Fibroblast of the aortic adventitia (primary cell): ENCODE measurements around the gene SARS1. TPM values are rescaled to one million over a fixed set of nuclear protein-coding genes. Genes with fewer than 3 reads are reported as not detected.

ENCODE experiments used
- DNase-seq: peaks from one replicate; pipeline ENCODE4 v3.0.0-alpha.2; 2010; ENCODE audit warnings: low read depth
- H3K4me3 ChIP-seq: 2 replicates; pipeline ENCODE4 v1.5.1; 2011; ENCODE audit warnings: low read depth, mild to moderate bottlenecking, control low read depth, low read length, moderate library complexity
- total RNA-seq: library from RNA; depleted of rRNA; stranded (reverse); fragments of >200 nt; gene quantifications from 2 replicates; pipeline ENCODE4 v1.2.3, GENCODE V29; 2012; ENCODE audit warnings: low replicate concordance
- TF ChIP-seq, protein P1 (sequence below): IDR thresholded peaks from 2 replicates; pipeline ENCODE4 v1.5.1; 2011; ENCODE audit warnings: mild to moderate bottlenecking, low read length, control low read depth, inconsistent platforms; ENCODE audit not compliant: insufficient read depth

The SARS1 gene
- total RNA-seq, 1 donor = 321 TPM

DNA sequence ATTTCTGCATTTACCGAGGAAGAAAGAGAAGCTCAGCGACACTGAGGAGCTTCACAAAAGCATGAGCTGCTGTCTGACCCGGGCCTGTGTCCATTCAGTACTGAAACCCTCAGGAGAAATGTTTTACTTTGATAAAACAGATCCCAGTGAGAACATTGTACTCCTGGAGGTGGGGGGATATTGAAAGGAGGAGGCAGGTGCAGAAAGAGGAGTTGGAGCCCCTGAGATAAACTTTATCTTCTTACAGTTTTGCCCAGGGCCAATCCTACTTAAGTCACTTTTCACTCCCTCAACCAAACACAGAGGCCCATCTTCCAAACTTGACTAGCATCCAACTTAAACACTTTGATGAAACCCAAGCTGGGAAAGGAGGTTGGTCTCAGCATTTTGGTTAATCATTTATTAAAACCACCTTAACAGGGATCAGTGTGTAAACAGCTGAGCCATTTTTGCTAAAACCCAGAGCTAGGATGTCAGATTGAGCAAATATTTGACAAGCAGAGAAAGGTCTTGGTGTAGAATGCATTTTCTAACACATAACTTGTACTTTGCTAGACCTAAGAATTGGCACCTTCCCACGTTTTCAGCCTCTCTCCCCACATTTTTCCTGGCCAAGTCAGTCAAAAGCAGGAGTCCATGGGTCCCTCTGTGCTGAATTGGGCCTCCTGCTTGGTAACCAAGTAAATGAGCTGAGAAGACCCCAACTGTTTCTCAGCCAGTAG is 32.5 kb upstream of the SARS1 start:
- peak; percentile 54 for DNase-seq
- TF ChIP-seq, protein P1, sequence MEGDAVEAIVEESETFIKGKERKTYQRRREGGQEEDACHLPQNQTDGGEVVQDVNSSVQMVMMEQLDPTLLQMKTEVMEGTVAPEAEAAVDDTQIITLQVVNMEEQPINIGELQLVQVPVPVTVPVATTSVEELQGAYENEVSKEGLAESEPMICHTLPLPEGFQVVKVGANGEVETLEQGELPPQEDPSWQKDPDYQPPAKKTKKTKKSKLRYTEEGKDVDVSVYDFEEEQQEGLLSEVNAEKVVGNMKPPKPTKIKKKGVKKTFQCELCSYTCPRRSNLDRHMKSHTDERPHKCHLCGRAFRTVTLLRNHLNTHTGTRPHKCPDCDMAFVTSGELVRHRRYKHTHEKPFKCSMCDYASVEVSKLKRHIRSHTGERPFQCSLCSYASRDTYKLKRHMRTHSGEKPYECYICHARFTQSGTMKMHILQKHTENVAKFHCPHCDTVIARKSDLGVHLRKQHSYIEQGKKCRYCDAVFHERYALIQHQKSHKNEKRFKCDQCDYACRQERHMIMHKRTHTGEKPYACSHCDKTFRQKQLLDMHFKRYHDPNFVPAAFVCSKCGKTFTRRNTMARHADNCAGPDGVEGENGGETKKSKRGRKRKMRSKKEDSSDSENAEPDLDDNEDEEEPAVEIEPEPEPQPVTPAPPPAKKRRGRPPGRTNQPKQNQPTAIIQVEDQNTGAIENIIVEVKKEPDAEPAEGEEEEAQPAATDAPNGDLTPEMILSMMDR = no peak
- H3K4me3 ChIP-seq = no peak overlapping the region

DNA sequence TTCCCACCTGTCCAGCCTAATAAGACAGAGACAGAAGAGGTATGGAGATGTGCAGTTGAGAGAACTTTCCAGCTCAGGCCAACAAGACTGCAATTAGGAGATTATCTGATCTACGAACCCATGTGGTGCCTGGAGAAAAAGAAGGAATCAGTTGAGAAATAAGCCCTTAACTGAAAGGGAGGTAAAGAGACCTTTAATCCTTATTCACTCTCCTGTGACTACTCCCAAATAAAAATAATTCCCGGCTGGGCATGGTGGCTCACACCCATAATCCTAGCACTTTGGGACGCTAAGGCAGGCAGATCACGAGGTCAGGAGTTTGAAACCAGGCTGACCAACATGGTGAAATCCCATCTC is 31.9 kb upstream of the SARS1 start:
- no peak for DNase-seq
- TF ChIP-seq, protein P1 = no peak
- H3K4me3 ChIP-seq = no peak overlapping the region

- no peak overlapping the region for H3K4me3 ChIP-seq
Observed at GRCh38 chr1:109183058-109183738, 30.5 kb upstream of the SARS1 start.

GRCh38 chr1:109184687-109185086 is 29.0 kb upstream of the SARS1 start:
- no peak for DNase-seq
- H3K4me3 ChIP-seq = no peak overlapping the region
- TF ChIP-seq, protein P1 = no peak

More at GRCh38 chr1:109183058-109183738, 30.5 kb upstream of the SARS1 start:
- TF ChIP-seq, protein P1 = no peak
- DNase-seq = no peak

GRCh38 chr1:109185357-109185756 is 28.4 kb upstream of the SARS1 start:
- H3K4me3 ChIP-seq = no peak overlapping the region
- TF ChIP-seq, protein P1 = no peak
- DNase-seq = no peak

- no peak for DNase-seq
- H3K4me3 ChIP-seq = no peak overlapping the region
- TF ChIP-seq, protein P1 = no peak
Observed at GRCh38 chr1:109185990-109186732, 27.6 kb upstream of the SARS1 start.
